ENCODE measurements around the gene PLCB4.

Gene PLCB4

DNA sequence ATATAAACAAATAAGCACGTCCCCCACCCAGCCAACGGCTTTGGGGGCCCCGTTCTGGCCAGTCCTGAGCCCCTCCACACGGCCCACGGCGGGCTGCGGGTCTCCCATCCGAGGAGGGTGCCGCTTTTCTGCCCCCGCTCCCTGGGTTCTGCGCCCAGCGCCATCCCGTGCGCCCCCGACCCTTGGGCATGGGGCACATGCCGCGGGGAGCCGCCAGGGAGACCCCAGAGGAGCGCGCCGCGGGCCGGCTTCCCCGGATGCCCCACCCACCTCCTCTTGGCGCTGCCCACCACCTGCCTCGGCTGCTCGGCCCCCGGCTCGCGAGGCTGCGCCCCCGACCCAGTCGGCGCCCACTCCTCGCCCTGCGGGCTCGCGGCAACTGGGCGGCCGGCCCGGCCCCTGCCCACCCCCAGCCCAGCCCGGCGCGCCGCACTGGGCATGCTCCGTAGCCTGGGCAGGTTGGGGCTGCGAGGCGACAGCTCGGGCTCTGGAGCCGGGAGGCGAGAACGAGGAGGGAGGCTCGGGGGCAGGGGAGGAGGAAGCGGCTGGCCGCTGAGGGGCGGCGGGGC lies 570 bp upstream of the PLCB4 start:
- H3K4me3 ChIP-seq (ENCODE audit: low read depth, low read length), result peak overlapping the region; percentile 66
- in situ Hi-C loops (cut with HindIII; ENCODE audit: low sequenced_read_pairs), result no loop called here

DNA sequence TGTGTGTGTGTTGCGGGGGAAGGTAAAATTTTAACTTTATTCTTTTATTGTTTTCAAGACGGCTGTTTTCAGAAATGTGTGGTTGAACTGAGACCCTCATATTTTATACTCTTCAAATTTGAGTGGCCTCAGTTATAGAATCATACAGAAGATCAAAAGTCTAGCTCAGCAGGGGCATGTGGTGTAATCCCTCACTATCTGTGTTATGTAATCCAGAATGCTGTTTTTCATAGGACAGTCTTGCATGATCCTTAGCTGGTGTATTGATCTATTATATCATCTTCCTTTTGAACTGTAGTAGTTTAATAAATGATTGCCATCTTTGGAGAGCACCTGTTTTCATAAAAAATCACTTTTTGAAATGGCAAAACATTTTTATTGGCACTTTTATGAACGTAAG lies 1.4 kb downstream of the PLCB4 start:
- in situ Hi-C loops (cut with HindIII; ENCODE audit: low sequenced_read_pairs), result no loop called here
- TF ChIP-seq, protein P1, sequence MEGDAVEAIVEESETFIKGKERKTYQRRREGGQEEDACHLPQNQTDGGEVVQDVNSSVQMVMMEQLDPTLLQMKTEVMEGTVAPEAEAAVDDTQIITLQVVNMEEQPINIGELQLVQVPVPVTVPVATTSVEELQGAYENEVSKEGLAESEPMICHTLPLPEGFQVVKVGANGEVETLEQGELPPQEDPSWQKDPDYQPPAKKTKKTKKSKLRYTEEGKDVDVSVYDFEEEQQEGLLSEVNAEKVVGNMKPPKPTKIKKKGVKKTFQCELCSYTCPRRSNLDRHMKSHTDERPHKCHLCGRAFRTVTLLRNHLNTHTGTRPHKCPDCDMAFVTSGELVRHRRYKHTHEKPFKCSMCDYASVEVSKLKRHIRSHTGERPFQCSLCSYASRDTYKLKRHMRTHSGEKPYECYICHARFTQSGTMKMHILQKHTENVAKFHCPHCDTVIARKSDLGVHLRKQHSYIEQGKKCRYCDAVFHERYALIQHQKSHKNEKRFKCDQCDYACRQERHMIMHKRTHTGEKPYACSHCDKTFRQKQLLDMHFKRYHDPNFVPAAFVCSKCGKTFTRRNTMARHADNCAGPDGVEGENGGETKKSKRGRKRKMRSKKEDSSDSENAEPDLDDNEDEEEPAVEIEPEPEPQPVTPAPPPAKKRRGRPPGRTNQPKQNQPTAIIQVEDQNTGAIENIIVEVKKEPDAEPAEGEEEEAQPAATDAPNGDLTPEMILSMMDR (IDR thresholded peaks at IDR 0.05; ENCODE audit: low read depth, low read length, missing control alignments), result no peak

More for the DNA sequence above, 570 bp upstream of the PLCB4 start:
- no peak for DNase-seq (ENCODE audit: low read depth)
- TF ChIP-seq, protein P1 (IDR thresholded peaks at IDR 0.05; ENCODE audit: low read depth, low read length, missing control alignments), result no peak

DNA sequence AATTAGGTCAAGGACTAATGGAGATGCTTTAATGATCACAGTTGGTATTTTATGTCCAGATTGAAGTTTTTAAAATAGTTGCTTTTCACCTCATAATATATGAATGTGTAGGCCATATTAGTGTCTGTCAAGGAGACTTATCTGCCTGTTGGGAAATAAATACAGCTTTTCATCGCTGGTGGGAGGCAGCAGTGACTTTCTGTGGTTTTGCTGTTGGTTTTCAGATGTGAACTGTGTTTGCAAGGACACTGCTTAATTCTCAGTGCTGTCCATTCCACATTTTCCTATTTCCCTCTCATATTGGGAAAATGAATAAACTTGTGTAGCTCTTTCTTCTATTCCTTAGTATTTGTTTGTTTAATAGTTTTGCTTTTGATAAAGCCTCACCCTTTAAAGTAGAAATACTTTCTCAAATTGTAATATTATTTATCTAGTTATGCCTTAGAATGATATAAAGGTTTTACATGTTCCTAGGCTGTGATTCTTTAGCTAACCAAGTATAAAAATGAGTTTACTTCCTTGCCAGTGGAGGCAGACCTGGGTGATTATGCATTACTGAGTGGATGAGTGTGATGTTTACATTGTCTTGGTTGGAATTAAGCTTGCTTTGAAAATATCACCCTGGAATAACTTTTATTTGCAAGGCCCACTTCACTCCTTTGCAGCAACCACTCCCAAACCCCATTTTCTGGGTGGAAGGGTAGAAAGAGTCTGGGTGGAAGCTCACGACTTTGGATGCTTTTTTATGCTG lies 3.3 kb downstream of the PLCB4 start:
- no peak overlapping the region for H3K4me3 ChIP-seq (ENCODE audit: low read depth, low read length)
- DNase-seq (ENCODE audit: low read depth), result no peak
- in situ Hi-C loops (cut with HindIII; ENCODE audit: low sequenced_read_pairs), result no loop called here
- TF ChIP-seq, protein P1 (IDR thresholded peaks at IDR 0.05; ENCODE audit: low read depth, low read length, missing control alignments), result no peak

More for the DNA sequence above, 1.4 kb downstream of the PLCB4 start:
- DNase-seq (ENCODE audit: low read depth), result no peak
- H3K4me3 ChIP-seq (ENCODE audit: low read depth, low read length), result no peak overlapping the region

DNA sequence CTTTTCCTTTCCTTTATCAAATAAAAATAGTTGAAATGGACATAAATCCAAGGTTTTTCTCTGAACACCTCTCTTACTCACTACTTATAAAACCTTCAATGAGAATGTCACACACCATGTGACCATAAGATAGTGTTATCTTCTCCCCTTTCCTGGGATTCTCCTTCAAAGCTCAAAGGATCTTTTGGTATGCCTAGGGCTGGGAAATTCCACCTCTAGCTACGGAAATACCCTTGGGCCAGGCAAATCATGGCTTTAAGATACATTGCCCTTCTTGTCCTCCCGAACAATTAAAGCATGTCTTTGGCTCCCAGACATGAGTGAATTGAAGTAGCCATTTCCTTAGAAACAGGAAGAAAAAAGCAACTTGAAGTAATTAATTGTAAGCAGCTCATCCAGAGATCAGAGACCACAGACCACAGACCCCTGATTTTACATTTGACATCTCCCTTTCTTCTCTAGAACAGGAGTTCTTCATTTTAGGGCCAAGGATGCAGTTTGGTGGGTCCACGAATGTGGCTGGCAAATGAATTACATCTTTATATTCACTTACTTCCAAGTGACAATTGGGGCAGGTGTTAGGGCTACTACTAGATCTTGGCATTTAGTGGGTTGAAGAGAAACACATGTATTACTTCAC lies 4.1 kb downstream of the PLCB4 start:
- TF ChIP-seq, protein P1 (IDR thresholded peaks at IDR 0.05; ENCODE audit: low read depth, low read length, missing control alignments), result no peak
- in situ Hi-C loops (cut with HindIII; ENCODE audit: low sequenced_read_pairs), result no loop called here
- DNase-seq (ENCODE audit: low read depth), result no peak
- H3K4me3 ChIP-seq (ENCODE audit: low read depth, low read length), result no peak overlapping the region

DNA sequence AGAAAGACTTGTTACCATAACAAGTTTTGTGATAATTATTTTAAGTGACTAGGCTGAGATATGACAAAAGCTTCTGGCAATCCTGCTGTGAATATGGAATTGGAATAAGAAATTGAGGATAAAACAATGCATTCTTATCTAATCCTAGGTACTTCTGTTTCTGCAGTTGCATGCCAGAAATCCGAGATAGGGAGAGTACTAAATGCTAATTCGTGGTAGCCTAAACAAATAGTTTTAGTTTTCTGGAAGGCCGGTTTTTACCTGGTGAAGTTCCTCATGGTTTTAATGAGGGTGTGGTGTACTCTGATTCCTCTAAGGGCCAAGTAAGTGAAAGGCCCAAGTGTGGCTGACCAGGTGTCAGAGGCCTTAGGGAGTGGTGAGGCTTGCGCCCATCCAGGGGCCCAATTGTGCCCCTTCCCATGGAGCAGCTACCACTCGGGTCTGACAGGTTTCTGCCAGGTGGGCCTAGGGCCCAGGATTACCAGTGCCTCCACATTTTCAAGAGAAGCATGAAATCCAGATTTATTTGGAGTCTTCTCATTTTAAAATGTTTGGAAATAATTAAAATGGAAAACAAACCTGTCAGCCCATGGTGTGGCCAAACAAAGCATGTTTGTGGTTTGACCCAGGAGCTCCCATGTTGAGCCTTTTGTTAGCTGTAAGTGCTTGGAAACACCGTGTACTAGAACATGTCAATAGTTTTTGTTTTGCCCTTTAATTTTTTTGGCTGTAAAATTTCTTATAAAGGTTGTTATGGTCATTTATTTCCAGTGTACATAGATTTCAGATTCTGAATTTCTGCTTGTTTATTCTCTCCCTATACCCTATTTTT lies 6.6 kb downstream of the PLCB4 start:
- peak; percentile 22 for DNase-seq (ENCODE audit: low read depth)
- no peak overlapping the region for H3K4me3 ChIP-seq (ENCODE audit: low read depth, low read length)
- TF ChIP-seq, protein P1 (IDR thresholded peaks at IDR 0.05; ENCODE audit: low read depth, low read length, missing control alignments), result no peak
- in situ Hi-C loops (cut with HindIII; ENCODE audit: low sequenced_read_pairs), result no loop called here

DNA sequence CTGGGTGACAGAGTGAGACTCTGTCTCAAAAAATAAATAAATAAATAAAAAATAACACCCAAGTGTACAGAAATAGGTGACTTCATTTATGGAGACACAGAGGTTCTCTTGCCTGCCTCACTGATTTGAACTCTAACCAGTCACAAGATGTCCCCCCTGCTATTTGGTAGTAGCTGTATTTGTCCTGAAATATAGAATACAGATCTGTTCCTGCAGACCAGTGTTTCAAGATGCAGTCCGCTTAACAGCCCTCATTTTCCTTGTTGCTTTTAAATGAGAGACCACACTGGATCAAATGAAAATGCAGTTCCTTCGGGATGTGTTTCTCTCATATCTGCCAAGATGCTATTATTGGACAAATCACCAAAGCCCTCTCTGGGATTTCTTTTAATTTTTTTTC lies 7.6 kb downstream of the PLCB4 start:
- in situ Hi-C loops (cut with HindIII; ENCODE audit: low sequenced_read_pairs), result no loop called here
- no peak for DNase-seq (ENCODE audit: low read depth)

More for the DNA sequence above, 7.6 kb downstream of the PLCB4 start:
- TF ChIP-seq, protein P1 (IDR thresholded peaks at IDR 0.05; ENCODE audit: low read depth, low read length, missing control alignments), result no peak
- no peak overlapping the region for H3K4me3 ChIP-seq (ENCODE audit: low read depth, low read length)

Measured in astrocyte of the cerebellum (primary cell).